GM21447 (cell line): ENCODE data around the gene TMEFF1.
"Not testable (repeated sequence)": the region's sequence is repeated elsewhere in the genome, so short reads cannot be mapped to it uniquely, and the experiment has no call there.

Experiments
- ATAC-seq: cut with Tn5 transposase; IDR thresholded peaks from one replicate; pipeline ENCODE4 v1.9.1; 2021; ENCODE audit not compliant: unreplicated experiment

Gene TMEFF1

DNA sequence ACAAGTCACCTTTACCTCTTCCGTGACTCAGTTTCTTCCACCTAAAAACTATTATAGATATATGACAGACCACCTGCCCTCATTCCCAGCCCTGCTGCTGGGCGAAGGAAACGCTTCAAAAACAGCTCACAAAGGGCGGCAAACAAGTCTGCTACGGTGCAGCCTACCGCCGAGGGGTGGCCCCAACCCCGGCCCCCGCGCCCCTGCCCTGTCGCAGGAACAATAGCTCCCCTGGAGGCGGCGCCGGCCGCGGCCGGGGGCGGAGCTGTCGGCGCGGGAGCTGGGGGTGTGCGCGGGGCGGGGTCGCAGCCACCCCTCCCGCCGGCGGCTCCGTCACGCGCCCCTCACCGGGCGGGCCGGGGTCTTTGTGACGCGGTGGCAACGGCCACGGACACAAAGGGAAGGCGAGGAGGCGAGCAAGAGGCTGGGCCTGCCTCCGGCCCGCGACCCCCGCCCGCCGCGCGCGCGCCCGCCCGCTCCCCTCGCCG is at the start of gene TMEFF1:
TSS of gene TMEFF1 (plus strand) at position 362 of the 488 bp plus-strand sequence. CDS start 396 bp downstream, outside the sequence.
- peak; percentile 34 for ATAC-seq

DNA sequence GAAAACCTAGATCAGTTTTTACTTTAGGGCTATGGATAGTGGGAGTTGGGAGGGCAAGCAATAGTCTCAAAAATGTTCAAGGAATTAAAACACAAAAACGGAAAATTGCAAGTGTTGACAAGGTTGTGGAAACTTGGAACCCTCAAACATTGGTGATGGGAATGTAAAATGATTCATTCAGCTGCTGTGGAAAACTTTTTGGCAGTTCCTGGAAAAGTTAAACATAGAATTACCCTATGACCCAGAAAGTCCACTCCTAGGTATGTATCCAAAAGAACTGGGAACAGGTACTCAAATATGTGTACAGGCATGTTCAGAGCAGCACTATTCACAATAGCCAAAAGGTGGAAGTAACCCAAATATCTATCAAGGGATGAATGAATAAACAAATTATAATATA is 47.2 kb upstream of the TMEFF1 start:
- no peak for ATAC-seq

DNA sequence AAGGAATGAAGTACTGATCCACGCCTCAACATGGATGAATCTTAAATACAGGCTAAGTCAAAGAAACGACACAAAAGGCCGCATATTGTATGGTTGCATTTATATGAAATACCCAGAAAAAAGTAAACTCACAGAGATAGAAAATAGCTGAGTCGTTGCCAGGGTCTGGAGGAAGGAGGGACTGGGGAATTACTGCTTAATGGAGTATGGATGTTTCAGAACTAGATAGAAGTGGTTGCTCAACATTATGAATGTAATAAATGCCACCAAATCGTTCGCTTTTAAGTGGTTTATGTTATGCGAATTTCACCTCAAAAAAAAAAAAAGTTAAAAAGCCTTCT is 46.8 kb upstream of the TMEFF1 start:
- ATAC-seq, result no peak

GRCh38 chr9:100426530-100427365 is 46.2 kb upstream of the TMEFF1 start, which contains the start of gene MSANTD3:
MSANTD3 (plus strand) TSS chr9:100427143; CDS start chr9:100441939, 14,796 bp downstream.
- ATAC-seq, result peak; percentile 66

DNA sequence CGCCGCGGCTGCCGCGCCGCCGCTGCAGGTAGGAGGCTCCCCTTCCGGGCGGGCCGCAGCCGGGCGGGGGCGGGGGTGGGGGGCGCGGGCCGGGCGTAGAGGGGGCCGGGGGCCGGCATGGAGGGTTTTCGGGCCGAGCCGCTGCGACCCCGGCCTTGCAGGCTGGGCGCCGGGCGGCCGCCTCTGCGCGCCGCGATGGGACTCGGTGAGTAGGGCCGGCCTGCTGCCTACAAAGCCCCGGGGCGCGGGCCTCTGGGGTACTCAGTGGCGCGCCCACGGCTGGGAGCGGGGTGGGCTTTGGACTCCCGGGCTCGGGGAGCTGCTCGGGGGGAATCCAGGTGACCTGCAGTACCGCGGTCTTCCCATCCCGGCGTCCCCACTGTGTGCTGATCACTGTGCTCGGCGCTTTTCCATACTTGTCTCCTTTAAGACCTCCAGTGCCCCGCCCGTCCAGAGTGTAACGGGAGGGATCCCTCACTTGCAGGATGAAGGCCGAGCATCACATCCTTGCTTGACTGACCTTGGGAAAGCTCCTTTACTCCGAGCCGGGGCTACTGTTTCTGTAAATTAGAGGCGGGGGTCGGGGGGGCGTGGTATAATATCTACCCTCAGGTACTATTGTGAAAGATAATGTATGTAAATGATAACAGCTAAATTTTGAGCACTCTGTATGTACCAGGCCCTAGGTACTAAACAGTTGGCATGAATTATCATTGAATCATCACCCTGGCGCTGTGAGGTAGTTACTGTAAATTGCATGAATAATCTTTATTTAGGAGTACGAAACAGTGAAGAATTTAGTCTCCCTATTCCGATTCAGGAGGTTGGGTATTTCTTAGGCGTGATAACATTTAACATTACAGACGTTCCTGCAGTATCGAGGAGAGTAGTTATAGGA is 45.3 kb upstream of the TMEFF1 start:
- ATAC-seq, result peak; percentile 50

- no peak for ATAC-seq
These were observed 43.9 kb upstream of the TMEFF1 start for GRCh38 chr9:100428871-100429654.

DNA sequence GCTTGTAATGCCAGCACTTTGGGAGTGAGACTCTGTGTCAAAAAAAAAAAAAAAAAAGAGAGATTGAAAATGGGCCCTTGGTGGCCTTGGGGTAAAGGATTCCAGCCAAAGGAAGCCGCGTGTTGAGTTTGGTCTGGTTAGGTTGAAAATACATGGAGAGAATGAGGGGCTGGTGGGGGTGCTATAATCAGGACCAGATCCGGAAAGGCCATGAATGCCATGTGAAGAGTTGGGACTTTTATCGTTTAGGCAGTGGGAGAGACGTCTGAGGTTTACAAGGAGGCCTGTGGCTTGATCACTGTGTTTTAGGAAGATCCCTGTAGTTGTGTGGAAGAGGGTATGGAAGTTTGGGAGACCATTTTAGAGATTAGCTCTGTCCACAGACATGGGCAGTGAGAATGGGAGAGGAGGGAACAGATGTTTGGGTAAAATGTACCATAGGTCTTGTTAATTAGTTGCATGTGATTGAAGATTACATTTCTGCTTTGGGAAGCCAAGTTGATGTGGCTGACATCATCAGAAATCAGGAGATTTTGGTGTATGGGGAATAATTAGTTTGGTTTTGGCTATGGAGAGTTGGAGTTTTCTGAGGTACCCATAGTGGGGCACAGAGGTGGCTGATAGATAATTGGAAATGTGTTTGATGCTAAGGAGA is 42.5 kb upstream of the TMEFF1 start:
- ATAC-seq, result no peak

GRCh38 chr9:100431886-100432285 is 41.1 kb upstream of the TMEFF1 start:
- ATAC-seq, result no peak

- ATAC-seq, result no peak
These were observed 40.2 kb upstream of the TMEFF1 start for GRCh38 chr9:100432736-100433135.

GRCh38 chr9:100436571-100436970 is 36.4 kb upstream of the TMEFF1 start:
- ATAC-seq, result no peak

DNA sequence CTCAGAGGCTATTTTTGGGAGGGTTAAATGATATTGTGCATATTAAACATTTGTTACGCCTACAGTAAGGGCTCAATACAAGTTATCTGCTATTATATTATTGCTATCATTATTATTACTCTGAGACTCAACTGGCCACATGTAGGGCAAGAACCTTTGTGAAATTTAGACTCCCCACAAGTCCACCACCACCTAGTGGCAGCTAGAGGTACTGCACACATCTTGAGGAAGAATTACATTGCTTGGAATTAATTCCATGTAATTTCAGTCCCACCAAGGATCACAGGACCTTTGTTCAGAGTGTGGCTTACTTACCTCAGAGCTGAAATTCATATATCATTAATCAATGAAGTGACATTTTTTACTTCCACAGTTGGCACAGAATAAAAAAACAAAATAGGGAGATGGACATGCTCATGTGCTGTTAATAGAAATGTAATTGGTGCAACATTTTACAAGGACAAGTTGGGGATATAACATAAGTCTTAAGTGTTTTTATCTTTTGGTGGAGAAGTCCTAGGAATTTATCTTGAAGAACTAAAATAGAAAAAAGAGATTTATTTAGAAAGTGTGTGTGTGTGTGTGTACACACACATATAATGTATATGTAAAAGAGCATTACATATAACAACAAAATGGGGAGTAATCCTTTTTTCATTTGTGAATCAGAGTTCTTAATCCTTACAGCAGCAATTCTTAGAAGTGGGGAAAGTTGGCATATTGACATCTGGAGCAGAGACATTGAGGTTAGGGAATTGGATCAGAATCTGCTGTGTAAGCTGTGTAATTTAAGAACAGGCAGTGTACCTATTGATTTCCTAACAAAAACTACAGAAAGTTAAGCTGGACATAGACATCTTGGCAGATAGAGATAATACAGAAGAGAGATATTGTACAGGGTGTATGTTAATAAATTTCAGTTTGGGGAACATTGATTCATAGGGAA is 34.8 kb upstream of the TMEFF1 start:
- ATAC-seq, result peak; percentile 71

GRCh38 chr9:100440071-100440470 is 32.9 kb upstream of the TMEFF1 start:
- ATAC-seq, result no peak

GRCh38 chr9:100440487-100440886 is 32.5 kb upstream of the TMEFF1 start:
- ATAC-seq, result not testable (repeated sequence)

- ATAC-seq, result no peak
These were observed 31.0 kb upstream of the TMEFF1 start for GRCh38 chr9:100441911-100442361.

- no peak for ATAC-seq
These were observed 28.9 kb upstream of the TMEFF1 start for GRCh38 chr9:100443781-100444768.

- ATAC-seq, result no peak
These were observed 27.6 kb upstream of the TMEFF1 start for GRCh38 chr9:100445161-100445902.

- ATAC-seq, result no peak
These were observed 26.9 kb upstream of the TMEFF1 start for GRCh38 chr9:100445903-100446549.
